HG03066 (cell line): ENCODE data around the gene PRKCSH.
"Not testable (repeated sequence)": the region's sequence is repeated elsewhere in the genome, so short reads cannot be mapped to it uniquely, and the experiment has no call there.

Source experiments
- ATAC-seq: cut with Tn5 transposase; IDR thresholded peaks from one replicate; pipeline ENCODE4 v1.9.1; 2021; ENCODE audit warnings: low read depth; ENCODE audit not compliant: unreplicated experiment

The PRKCSH gene

GRCh38 chr19:11448410-11448809 lies 13.0 kb downstream of the PRKCSH start:
- no peak for ATAC-seq

DNA sequence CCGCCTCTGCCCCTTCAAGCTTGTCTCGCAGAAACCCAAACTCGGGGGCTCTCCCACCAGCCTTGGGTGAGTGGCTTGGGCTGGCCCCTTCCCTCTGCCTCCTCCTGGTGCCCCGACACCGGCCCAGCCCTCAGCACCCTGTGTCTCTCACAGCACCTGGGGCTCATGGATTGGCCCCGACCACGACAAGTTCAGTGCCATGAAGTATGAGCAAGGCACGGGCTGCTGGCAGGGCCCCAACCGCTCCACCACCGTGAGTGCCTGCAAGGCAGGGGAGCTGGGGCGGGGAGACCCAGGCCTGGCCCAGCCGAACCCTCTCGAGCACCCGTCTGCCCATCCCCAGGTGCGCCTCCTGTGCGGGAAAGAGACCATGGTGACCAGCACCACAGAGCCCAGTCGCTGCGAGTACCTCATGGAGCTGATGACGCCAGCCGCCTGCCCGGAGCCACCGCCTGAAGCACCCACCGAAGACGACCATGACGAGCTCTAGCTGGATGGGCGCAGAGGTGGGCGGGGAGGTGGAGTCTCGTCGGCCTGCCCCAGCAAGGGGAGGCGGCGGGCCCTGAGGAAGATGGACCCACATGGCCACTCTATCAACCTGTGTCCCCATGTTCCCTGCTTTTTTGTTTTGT lies 13.6 kb downstream of the PRKCSH start:
- ATAC-seq, result no peak

DNA sequence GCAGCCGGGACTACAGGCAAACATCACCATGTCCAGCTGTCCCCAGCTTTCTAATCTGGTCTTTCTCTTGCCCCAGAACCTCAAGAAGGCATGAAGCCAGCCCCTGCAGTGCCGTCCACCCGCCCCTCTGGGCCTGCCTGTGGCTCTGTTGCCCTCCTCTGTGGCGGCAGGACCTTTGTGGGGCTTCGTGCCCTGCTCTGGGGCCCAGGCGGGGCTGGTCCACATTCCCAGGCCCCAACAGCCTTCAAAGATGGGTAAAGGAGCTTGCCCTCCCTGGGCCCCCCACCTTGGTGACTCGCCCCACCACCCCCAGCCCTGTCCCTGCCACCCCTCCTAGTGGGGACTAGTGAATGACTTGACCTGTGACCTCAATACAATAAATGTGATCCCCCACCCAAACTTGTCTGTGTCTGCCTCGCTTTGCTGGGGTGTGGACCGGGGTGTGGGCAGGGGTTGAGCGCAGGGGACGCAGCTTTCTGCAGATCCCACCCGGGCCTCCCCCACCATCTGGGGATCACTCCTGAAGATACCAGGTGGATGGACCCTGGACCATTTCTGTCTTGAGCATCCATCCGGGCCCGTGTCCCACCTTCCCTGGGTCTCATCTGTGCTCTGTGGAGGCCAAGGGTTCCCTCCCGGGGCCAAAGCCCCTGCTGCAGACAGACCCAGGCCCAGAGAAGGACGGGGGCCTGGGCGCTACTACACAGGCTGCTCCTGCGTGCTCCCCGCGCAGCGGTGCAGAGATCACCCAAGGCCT lies 15.3 kb downstream of the PRKCSH start:
- ATAC-seq, result no peak

DNA sequence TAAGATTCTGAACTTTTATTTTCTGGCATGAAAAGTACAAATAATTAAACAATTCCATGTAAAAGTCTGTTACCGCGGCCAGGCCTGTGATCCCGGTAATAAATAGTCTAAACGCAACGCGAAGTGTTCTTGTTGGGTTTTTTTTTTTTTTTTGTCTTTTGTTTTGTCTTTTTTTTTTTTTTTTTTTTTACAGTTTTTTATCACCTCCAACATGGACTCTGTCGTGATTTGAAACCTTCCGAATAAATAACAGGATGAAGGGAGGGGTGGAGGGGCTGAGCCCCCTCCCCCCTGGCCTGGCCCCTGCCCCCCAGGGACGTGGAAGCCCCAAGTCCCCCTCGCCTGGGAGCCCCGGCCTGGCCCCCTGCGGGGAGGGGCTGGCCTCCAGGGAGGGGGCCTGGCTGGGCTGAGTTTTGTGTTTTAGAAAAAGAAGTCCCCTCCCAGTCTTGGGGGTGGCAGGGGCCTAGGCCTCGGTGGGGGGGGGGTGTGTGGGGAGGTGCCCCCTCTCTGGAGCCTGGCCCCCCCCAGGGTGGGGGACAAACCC lies 16.0 kb downstream of the PRKCSH start:
- no peak for ATAC-seq

DNA sequence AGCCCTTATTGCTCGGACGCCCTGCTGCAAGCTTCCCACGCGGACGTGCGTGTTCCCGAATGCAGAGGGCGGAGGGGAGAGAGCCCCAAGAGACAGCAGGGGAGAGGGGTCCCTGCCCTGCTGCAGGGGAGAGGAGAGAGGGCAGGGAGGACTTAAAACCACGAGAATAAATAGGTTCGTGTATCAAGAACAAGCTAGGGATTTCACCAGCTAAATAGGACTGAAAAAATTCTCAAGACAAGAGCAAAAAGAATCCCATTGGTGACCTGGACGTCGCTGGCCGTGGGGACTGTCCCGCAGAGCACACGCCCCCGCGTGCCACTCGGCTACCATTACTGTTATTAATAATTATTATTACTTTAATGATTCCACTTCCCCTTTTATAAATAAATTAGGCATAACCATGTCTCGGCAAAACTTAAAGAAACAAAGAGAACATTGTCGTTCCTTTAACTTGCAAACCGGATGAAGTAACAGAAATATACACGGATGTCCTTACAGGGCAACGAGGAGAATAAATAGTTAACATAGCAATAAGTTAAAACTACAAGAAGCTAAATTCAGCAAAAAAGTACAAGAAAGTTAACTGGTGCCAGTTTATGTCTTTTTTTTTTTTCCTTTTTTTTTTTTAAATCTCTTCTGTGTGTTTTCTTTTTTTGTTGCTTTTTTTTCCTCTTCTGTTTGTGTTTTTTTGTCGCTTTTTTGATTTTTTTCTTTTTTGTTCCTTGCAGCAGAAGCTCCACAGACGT lies 16.6 kb downstream of the PRKCSH start:
- ATAC-seq, result no peak

DNA sequence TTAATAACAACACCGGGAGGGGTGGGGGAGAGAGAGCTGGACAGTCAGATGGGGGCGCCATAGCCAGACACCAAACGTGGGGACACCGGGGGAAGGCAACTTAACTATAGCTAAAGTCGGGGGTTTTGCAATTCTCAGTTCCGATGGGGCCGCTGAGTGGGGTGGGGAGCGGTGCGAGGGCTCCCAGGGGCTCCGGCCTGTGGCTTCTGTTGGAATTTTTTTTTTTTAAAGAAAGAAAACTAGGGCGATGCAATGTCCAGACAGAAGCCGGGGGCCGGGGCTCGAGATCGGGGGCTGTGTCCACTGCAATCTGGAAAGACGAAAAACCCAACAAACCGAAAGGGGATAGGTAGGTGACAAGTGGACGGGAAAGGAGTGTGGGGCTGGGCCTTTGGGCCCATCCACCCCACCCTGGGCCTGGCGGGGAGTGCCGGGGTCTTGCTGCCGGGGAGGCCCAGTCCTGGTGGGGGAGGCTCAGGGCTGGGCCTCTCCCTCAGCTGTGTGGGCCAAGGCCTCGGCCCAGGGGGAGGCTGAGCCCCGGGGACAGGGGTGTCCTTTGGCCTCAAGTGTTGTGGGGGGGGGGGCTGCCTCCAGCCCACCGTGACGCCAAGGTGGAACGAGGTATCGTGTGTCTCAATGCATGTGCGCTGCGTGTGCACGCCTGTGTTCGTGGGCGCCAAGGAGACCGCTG lies 17.3 kb downstream of the PRKCSH start:
- no peak for ATAC-seq

GRCh38 chr19:11453468-11454341 lies 18.3 kb downstream of the PRKCSH start:
- no peak for ATAC-seq

GRCh38 chr19:11455233-11455554 lies 19.8 kb downstream of the PRKCSH start:
- ATAC-seq, result not testable (repeated sequence)

DNA sequence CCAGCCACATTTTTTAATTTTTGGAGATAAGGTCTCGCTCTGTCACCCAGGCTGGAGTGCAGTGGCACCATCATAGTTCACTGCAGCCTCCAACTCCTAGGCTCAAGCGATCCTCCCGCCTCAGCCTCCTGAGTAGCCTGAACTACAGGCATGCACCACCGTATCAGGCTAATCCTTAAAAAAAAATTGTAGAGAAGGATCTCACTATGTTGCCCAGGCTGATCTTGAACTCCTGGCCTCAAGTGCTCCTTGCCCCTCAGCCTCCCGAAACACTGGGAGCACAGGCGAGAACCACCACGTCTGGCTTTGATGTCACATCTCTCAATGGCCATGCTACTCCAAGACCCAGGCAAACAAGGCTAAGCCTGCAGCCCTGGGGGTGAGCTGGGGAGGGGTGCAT lies 21.2 kb downstream of the PRKCSH start:
- ATAC-seq, result no peak

DNA sequence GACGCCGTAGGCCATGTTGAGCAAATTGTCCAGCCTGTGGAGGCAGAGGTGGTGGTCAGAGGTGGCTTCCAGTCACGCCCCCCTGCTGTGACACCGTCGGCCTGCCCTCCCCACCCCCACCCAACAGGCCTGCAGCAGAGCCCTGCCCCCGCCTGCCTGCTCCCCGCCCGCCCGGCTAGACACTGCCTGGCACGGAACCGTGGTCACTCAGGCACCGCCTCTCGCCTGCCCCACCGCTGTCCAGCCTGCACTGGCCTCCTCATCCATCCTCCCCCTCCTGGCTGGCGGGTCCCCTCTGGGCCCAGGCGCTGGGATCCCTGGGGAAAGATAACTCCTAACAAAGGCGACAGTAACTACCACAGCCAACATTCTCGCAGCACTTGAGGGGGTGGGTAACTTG lies 21.7 kb downstream of the PRKCSH start:
- ATAC-seq, result no peak

DNA sequence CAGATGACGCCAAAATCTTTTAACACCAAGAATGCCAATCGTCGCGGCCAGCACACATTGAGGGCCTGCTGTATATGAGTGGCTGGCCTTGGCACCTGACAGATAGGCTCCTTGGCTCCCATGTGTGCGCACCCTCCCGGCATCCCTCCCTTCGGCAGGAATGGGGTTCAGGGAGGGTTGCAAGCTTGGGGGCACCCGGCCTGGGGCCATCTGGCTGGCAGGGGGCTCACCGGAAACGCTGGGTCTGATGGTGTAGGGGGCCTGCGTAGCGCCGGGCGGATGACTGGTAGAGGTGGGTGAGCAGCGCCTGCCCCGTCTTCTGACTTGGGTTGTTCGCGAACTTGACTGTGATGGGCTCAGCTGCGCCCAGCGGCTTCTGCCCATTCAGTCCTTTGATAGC lies 22.4 kb downstream of the PRKCSH start:
- ATAC-seq, result no peak

- ATAC-seq, result no peak
Observed at GRCh38 chr19:11458236-11458900, 22.9 kb downstream of the PRKCSH start.

DNA sequence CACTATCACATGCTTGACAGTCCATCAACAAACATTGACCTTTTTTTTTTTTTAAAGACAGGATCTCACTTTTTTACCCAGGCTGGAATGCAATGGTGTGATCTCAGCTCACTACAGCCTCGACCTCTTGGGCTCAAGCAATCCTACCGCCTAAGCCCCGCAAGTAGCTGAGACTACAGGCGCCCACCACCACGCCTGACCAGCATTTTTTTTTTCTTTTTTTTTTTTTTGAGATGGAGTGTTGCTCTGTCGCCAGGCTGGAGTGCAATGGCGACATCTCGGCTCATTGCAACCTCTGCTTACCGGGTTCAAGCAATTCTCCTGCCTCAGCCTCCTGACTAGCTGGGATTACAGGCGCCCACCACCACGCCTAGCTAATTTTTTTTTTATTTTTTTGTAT lies 23.5 kb downstream of the PRKCSH start:
- not testable (repeated sequence) for ATAC-seq

- no peak for ATAC-seq
Observed at GRCh38 chr19:11460207-11460606, 24.8 kb downstream of the PRKCSH start.

DNA sequence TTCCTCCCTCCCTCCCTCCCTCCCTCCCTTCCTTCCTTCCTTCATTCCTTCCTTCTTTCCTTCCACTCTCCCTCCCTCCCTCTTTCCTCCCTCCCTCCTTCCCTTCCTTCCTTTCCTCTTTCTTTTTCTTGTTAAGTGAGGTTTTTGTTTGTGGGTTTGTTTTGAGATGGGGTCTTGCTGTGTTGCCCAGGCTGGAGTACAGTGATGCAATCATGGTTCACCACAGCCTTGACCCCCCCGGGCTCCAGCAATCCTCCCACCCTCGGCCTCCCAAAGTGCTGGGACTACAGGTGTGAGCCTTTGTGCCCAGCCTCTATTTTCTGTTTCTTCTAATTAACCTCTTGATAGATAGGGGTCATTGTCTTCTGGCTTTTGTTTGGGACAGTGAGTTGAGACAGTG lies 26.0 kb downstream of the PRKCSH start:
- ATAC-seq, result no peak

DNA sequence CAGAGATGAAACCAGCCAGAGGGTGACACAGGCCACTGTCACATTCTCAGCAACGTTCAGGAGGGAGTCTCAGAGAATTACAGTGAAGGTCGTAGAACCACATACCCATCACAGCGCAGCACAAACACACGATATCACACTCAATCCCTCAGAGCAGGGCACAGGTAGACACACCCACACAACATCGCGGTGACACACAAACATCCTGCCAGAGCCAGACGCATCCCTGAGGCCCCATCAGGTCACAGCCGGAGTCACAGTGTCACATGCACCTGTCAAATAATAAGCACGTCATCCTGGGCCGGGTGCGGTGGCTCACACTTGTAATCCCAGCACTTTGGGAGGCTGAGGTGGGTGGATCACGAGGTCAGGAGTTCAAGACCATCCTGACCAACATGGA lies 28.0 kb downstream of the PRKCSH start:
- no peak for ATAC-seq

GRCh38 chr19:11464333-11465265 lies 29.2 kb downstream of the PRKCSH start:
- ATAC-seq, result no peak

- ATAC-seq, result no peak
Observed at GRCh38 chr19:11465600-11465999, 30.2 kb downstream of the PRKCSH start.
